Dermis microvascular lymphatic vessel endothelial cell (primary cell): ENCODE data around the gene SPTB. TPM values are rescaled to one million over a fixed set of nuclear protein-coding genes. Genes with fewer than 3 reads are reported as not detected.
A peak's percentile ranks its signal among the peaks of the same experiment; 100 is the strongest.

Source experiments
- DNase-seq, 2 donors: peaks; one replicate each; pipeline versions ENCODE4 v3.0.0 to v3.0.0-alpha.2; 2010; ENCODE audit warnings: low read depth in 2 of 2
- total RNA-seq: library from RNA; depleted of rRNA; stranded (reverse); fragments of >200 nt; gene quantifications from 2 replicates; pipeline ENCODE4 v1.2.1, GENCODE V29; 2014

The SPTB gene
- total RNA-seq, 1 donor from 2014 or later = 0.13 TPM

- DNase-seq = no peak
Observed at GRCh38 chr14:64790478-64790877, 89.2 kb downstream of the SPTB start.

GRCh38 chr14:64789696-64790095, 90.0 kb downstream of the SPTB start:
- no peak for DNase-seq

DNA sequence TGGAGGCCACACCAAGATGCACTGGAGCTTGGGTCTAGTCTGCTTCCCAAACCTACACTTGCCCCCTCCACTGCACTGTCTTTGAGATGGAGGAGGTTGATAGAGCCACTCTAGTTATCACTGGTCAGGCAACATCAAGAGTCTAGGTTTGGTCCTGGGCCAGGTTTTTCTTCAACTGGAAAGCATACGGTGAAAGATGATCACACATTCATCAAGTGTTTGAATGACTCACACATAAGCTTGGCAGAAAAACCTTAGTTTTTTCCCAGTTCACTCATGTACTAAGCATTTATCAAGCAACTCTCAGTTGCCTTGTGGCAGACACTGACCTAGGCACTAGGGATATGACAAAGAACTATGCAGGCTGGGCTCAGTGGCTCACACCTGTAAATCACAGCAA, 91.0 kb downstream of the SPTB start:
- peak; percentile 38 to 92 for DNase-seq

GRCh38 chr14:64787619-64788018, 92.1 kb downstream of the SPTB start:
- peak; percentile 34 to 88 for DNase-seq

DNA sequence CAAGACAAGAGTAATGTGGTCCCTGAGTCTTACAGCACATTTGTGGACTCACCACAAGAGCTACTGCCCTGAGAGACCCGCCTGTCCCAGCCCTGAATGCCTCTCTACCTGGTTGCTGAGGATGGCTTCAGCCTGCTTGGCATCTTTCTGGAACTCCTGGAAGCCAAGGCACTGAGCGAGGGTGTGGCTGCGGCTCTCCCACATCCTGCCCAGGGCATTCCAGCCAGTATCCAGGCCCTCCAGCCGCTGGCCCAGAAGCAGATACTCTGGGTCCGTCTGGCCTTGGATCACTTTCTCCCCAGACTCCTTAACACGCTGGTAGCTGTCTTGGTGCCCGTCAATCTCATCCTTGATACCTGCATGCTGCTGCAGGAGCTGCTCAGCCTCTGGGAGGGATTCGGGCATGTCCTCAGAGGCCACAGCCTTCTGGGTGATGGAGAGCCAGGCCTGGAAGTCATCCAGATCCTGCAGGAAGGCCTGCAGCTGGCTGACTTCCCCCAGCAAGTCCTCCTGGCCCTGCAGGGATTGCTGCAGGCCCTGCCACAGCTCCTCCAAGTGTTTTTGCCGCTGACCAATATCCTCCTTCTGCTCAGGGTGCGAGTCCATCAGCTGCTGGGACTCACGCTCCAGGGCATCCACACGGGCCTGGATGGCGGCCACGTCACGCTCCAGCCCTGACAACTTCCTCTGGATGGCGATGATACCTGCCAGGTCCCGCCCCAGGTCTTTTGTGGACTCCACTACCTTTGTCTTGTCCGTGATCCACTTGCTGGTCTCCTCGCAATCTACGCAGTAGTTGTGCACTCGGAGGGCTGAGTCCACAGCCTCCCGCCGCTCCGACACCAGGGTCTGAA, 93.2 kb downstream of the SPTB start:
- DNase-seq = peak in 1 of 2 donors; percentile 40

DNA sequence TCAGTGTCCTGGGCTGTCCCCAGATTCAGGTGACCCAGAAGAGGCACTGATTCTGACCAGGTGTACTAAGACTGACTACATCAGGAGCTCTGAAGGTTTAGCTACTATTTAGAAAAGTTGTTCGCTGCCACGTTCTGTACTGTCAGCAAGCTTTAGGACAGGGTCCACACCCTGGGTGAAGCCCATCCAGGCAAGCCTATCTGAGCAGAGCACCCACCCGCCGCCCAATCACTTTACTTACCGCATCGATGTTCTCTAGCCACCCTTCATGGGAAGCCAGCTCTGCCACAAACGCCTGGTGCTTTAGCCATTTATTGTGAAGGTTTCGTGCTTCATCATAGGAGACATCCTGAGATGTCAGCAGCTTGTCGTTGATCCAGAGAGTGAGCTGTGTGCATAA, 95.7 kb downstream of the SPTB start:
- DNase-seq = no peak

DNA sequence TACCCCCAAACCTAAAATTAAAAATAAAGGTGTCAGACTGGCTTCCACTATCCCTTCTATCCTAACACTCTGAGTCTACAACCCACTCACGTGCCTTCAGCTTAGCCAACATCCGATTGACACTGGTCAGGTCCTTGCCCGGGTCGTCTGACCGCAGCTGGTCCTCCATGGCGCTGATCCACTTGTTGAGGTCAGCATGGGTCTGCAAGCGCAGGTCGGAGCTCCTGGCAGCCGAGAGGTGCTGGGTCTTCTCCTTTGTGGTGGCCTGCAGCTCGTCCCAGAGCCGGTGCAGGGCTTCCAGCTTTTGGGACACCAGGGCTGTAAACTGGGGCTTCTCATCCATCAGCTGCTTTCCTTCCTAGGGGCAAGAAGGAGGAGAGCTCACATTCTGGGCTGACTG, 97.5 kb downstream of the SPTB start:
- DNase-seq = no peak

DNA sequence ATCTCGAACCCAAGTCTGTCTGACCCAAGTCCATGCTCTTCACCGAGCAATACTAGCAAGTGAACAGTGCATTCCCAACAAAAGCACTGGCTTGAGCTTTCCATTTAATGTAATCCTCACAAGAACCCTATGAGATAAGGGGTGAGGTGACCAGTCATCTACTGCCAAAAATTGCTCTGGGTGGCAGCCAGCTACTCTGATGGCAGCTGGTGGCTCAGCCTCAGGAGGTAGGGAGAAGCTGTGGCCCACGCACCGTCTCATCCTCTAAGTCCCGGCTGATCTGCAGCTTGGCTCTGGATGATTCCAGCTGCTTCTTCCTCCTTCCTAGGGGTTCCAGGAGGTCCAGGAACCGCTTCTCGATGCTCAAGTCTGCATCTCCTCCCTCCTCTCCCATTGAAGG, 100.2 kb downstream of the SPTB start:
- no peak for DNase-seq

DNA sequence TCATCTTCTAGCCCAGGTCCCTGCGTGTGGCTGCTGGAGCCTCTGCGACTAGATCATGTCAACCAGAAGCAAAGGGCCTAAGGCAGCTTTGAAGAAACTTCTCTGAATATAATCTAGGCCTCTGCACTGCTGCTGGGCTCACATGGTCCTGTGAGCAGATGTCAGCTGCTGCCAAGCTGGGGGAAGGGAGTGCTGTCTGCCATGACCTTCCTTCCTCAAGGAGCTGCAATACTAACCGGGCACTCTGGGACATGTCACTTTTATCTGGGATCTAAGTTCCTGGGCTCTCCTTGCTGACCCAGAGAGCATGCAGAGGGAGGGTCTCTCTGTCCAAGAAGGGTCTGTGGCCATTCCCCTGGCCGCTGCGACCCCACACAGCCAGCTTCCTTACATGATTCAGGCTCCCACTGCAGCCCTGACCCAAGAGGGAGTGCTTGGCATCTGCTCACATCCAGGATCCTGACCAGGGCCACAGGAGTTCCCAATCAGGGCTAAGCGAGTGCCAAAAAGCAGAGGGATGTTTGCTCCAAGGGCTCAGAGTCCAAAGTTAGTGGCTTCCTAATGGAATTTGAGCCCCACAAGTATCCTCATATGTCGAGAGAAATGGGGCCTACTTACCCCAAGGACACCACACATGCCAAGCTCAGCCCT, 101.5 kb downstream of the SPTB start:
- no peak for DNase-seq

GRCh38 chr14:64777461-64777860, 102.2 kb downstream of the SPTB start:
- no peak for DNase-seq

GRCh38 chr14:64775081-64775777, 104.5 kb downstream of the SPTB start:
- DNase-seq = no peak

GRCh38 chr14:64774272-64774671, 105.4 kb downstream of the SPTB start:
- no peak for DNase-seq

DNA sequence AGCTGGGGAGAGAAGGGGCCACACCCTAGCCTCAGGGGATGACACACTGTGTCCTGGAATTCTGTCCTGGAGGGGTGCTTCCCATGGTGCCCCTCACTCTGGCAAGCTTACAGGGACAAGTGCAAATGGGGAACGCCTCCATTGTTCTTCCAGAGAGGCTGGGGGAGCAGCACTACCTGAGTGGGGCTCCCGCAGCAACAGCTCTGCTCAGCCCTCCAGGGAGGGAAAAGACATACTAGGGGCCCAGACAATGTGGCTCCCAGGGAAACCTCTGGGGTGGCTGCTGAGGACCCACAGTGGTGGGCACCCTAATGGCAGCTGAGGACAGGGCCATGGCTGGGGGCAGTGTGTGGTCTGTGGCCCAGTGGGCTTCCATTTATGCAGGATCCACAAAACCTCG, 106.1 kb downstream of the SPTB start:
- DNase-seq = no peak

GRCh38 chr14:64773046-64773445, 106.7 kb downstream of the SPTB start:
- no peak for DNase-seq

GRCh38 chr14:64772397-64772950, 107.2 kb downstream of the SPTB start:
- DNase-seq = no peak

GRCh38 chr14:64771161-64771560, 108.5 kb downstream of the SPTB start:
- DNase-seq = no peak

DNA sequence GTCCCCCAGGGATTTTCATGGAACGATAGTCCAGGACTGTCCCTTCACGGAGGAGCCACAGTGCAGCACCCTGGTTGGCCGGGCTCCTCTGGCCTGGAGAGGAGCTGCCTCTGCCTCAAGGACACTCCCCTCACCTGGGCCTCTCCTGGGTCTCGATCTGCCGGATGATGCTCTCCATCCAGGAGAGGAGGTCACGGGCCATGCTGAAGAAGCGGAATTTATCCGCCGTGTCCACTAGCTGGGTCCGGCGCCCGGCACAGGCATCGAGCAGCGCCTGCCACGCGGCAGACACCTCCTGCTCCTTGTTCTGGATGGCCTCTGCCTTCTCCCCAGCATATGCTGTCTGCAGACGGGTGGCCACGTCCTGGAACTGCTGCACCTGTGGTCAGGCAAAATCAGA, 109.0 kb downstream of the SPTB start:
- DNase-seq = no peak

GRCh38 chr14:64769096-64770020, 110.3 kb downstream of the SPTB start:
- DNase-seq = no peak

GRCh38 chr14:64768401-64769095, 111.2 kb downstream of the SPTB start:
- DNase-seq = no peak

GRCh38 chr14:64767215-64767964, 112.3 kb downstream of the SPTB start:
- DNase-seq = no peak
